Trophoblast cell (in vitro differentiated cells and primary cell): ENCODE results near the gene NBPF1.
A peak's percentile ranks its signal among the peaks of the same experiment; 100 is the strongest.
"Not testable (repeated sequence)": the region's sequence is repeated elsewhere in the genome, so short reads cannot be mapped to it uniquely, and the experiment has no call there.

ENCODE experiments used
- DNase-seq, 2 donors: peaks; one replicate each; pipeline ENCODE4 v3.0.0-alpha.2; 2016
- H2AFZ ChIP-seq: 2 replicates; pipeline ENCODE4 v1.6.1; 2013; ENCODE audit warnings: low read length, moderate library complexity, mild to moderate bottlenecking; ENCODE audit not compliant: insufficient read depth, poor library complexity
- H2AK5ac ChIP-seq: 2 replicates; pipeline ENCODE4 v1.6.1; 2013; ENCODE audit warnings: mild to moderate bottlenecking, low read length
- H2BK120ac ChIP-seq: 2 replicates; pipeline ENCODE4 v1.6.1; 2013; ENCODE audit warnings: low read length, mild to moderate bottlenecking, moderate library complexity; ENCODE audit not compliant: insufficient read depth, poor library complexity
- H2BK12ac ChIP-seq: 2 replicates; pipeline ENCODE4 v1.6.1; 2013; ENCODE audit warnings: mild to moderate bottlenecking, low read length, moderate library complexity
- H2BK5ac ChIP-seq: 2 replicates; pipeline ENCODE4 v1.6.1; 2013; ENCODE audit warnings: low read length, low read depth, moderate library complexity, mild to moderate bottlenecking; ENCODE audit not compliant: poor library complexity
- H3K14ac ChIP-seq: 2 replicates; pipeline ENCODE4 v1.6.1; 2013; ENCODE audit warnings: mild to moderate bottlenecking, low read length
- H3K18ac ChIP-seq: 2 replicates; pipeline ENCODE4 v1.6.1; 2013; ENCODE audit warnings: mild to moderate bottlenecking, low read length
- H3K23ac ChIP-seq: 2 replicates; pipeline ENCODE4 v1.6.1; 2013; ENCODE audit warnings: low read length
- H3K27ac ChIP-seq: 2 replicates; pipeline ENCODE4 v1.5.1; 2013; ENCODE audit warnings: low read depth, mild to moderate bottlenecking, inconsistent platforms, low read length, moderate library complexity
- H3K27me3 ChIP-seq: 2 replicates; pipeline ENCODE4 v1.6.1; 2013; ENCODE audit warnings: inconsistent platforms, mild to moderate bottlenecking, low read length, moderate library complexity; ENCODE audit not compliant: insufficient read depth
- H3K36me3 ChIP-seq, 2 experiments: 1 replicate in 1 of 2; 2 replicates in 1 of 2; pipeline ENCODE4 v1.6.1; 2013; ENCODE audit warnings: low read length in 2 of 2, mild to moderate bottlenecking in 2 of 2, moderate library complexity in 1 of 2; ENCODE audit not compliant: insufficient read depth in 2 of 2, control insufficient read depth in 1 of 2
- H3K4ac ChIP-seq: 2 replicates; pipeline ENCODE4 v1.6.1; 2013; ENCODE audit warnings: low read depth, mild to moderate bottlenecking, low read length, moderate library complexity
- H3K4me1 ChIP-seq, 2 experiments: 1 replicate in 1 of 2; 2 replicates in 1 of 2; pipeline ENCODE4 v1.6.1; 2013; ENCODE audit warnings: low read length in 2 of 2, mild to moderate bottlenecking in 2 of 2, moderate library complexity in 1 of 2; ENCODE audit not compliant: insufficient read depth in 2 of 2, control insufficient read depth in 1 of 2
- H3K4me2 ChIP-seq: 2 replicates; pipeline ENCODE4 v1.6.1; 2013; ENCODE audit warnings: inconsistent platforms, mild to moderate bottlenecking, low read length, moderate library complexity
- H3K4me3 ChIP-seq: 2 replicates; pipeline ENCODE4 v1.5.1; 2013; ENCODE audit warnings: mild to moderate bottlenecking, low read depth, low read length, inconsistent platforms
- H3K79me1 ChIP-seq: one replicate; pipeline ENCODE4 v1.6.1; 2013; ENCODE audit warnings: low read length
- H3K79me2 ChIP-seq: 2 replicates; pipeline ENCODE4 v1.6.1; 2013; ENCODE audit warnings: low read length, mild to moderate bottlenecking; ENCODE audit not compliant: control insufficient read depth, insufficient read depth, poor library complexity
- H3K9ac ChIP-seq: 2 replicates; pipeline ENCODE4 v1.6.1; 2013; ENCODE audit warnings: mild to moderate bottlenecking, low read length
- H3K9me3 ChIP-seq: 2 replicates; pipeline ENCODE4 v1.6.1; 2013; ENCODE audit warnings: low read depth, mild to moderate bottlenecking, control low read depth, inconsistent platforms, low read length; ENCODE audit not compliant: insufficient read depth
- H4K12ac ChIP-seq: 2 replicates; pipeline ENCODE4 v1.6.1; 2013; ENCODE audit warnings: low read depth, mild to moderate bottlenecking, low read length, moderate library complexity
- H4K8ac ChIP-seq: 2 replicates; pipeline ENCODE4 v1.6.1; 2013; ENCODE audit warnings: low read depth, mild to moderate bottlenecking, low read length, moderate library complexity
- H4K91ac ChIP-seq: one replicate; pipeline ENCODE4 v1.6.1; 2013; ENCODE audit warnings: low read depth, mild to moderate bottlenecking, low read length, moderate library complexity
- WGBS: extraction: QIAGEN DNeasy Blood & Tissue Kit; methylation state at CpG from one replicate; pipeline ENCODE4 v1.1.7; 2013; ENCODE audit warnings: missing lambda C conversion rate; ENCODE audit not compliant: insufficient read length, insufficient coverage; ENCODE audit errors: extremely low coverage; 5-methylcytosine and 5-hydroxymethylcytosine counted together

The NBPF1 gene

GRCh38 chr1:16519255-16519951 lies 94.0 kb downstream of the NBPF1 start:
- H3K27me3 ChIP-seq, result peaks cover 10% of the 10 kb centered on the region
- H2BK12ac ChIP-seq, H2BK120ac ChIP-seq, H2AFZ ChIP-seq, H3K23ac ChIP-seq, H3K9ac ChIP-seq, H3K36me3 ChIP-seq, H3K4me1 ChIP-seq, H3K9me3 ChIP-seq, H3K27ac ChIP-seq, H3K4me3 ChIP-seq, H2AK5ac ChIP-seq, H4K91ac ChIP-seq, H2BK5ac ChIP-seq, H3K4ac ChIP-seq, H3K79me2 ChIP-seq, H4K12ac ChIP-seq, H3K14ac ChIP-seq, H3K79me1 ChIP-seq, H4K8ac ChIP-seq, H3K4me2 ChIP-seq, H3K18ac ChIP-seq: not testable (repeated sequence)
- no CpG with 5 or more reads among the region's 6 CpGs for WGBS
- peak in 1 of 2 donors; percentile 70 for DNase-seq

- not testable (repeated sequence) for H3K4me1 ChIP-seq, H3K79me1 ChIP-seq, H2BK5ac ChIP-seq, H4K8ac ChIP-seq, DNase-seq, H3K4me3 ChIP-seq, H3K4me2 ChIP-seq, H3K9ac ChIP-seq, H3K36me3 ChIP-seq, H4K91ac ChIP-seq, H2AFZ ChIP-seq, H2AK5ac ChIP-seq, H4K12ac ChIP-seq, H3K27ac ChIP-seq, H3K9me3 ChIP-seq, H2BK120ac ChIP-seq, H3K14ac ChIP-seq, H2BK12ac ChIP-seq, H3K18ac ChIP-seq, H3K79me2 ChIP-seq, H3K4ac ChIP-seq, H3K23ac ChIP-seq
- H3K27me3 ChIP-seq, result peaks cover 10% of the 10 kb centered on the region
- WGBS, result no CpG with 5 or more reads among the region's 3 CpGs
Observed at GRCh38 chr1:16518913-16519254, 94.5 kb downstream of the NBPF1 start.

GRCh38 chr1:16516694-16517410 lies 96.5 kb downstream of the NBPF1 start:
- not testable (repeated sequence) for H3K79me2 ChIP-seq, H3K4ac ChIP-seq

DNA sequence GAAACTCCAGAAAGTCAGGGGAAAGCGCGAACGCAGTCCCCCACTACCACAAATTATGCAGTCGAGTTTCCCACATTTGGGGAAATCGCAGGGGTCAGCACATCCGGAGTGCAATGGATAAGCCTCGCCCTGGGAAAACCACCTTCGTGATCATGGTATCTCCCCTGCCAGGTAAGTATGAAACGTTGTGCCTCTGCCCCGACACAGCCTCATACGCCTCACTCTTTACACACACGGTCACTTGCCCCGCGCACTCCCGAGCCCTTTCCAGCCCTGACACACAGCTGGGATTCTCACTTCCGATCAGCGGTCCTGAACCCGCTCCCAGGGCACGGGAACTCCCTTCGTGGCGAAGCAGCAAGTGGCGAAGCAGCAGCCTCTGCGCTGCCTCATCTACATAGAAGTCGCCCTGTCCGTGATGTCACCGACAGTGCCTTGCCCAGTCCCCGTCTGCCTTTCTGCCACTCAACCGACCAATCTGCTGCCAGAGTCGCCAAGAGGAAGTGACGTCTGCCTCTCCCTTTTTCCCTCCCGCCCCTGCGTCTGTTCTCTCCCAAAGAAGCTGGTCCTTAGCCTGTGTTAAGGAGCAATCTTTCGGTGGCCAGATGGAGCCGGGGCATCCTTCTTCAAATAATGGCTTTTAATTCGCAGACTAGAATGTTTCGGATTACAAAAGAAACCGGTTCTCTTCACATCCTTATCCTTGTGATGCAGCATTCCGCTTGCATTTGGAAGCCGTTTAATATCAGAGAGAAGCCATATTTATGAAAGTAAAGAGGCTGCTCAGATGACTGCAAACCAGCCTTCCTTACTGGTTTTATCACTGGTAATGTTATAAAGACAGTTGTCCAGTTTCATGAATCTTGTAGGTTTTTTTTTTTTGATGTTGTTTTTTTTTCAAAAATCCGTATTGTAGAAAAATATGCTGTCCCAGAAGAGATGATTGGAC lies 99.0 kb downstream of the NBPF1 start, which contains the start of gene RNU1-1:
Gene RNU1-1 (minus strand): TSS at position 179 of the 949 bp plus-strand sequence.
- H2BK120ac ChIP-seq, result peak within 1 kb of the TSS; percentile 98
- not testable (repeated sequence) for H2BK12ac ChIP-seq, H3K27me3 ChIP-seq, H3K9me3 ChIP-seq, H3K4me3 ChIP-seq, H3K23ac ChIP-seq, H3K36me3 ChIP-seq, H3K4me1 ChIP-seq, H3K79me2 ChIP-seq, H3K18ac ChIP-seq, H3K79me1 ChIP-seq, H2AK5ac ChIP-seq
- H3K4me2 ChIP-seq, result peak within 1 kb of the TSS; percentile 55
- peak; percentile 66 to 67 for DNase-seq
- H3K9ac ChIP-seq, result peak within 1 kb of the TSS; percentile 76
- H2BK5ac ChIP-seq, result peak within 1 kb of the TSS; percentile 100
- peak within 1 kb of the TSS; percentile 97 for H4K91ac ChIP-seq
- H2AFZ ChIP-seq, result peak within 1 kb of the TSS; percentile 90
- peak within 1 kb of the TSS; percentile 89 for H3K14ac ChIP-seq
- H4K8ac ChIP-seq, result peak within 1 kb of the TSS; percentile 91
- peak within 1 kb of the TSS; percentile 84 for H3K27ac ChIP-seq
- H3K4ac ChIP-seq, result peak within 1 kb of the TSS; percentile 83
- WGBS, result no CpG with 5 or more reads among the region's 40 CpGs
- peak within 1 kb of the TSS; percentile 62 for H4K12ac ChIP-seq

More at GRCh38 chr1:16516694-16517410, 96.5 kb downstream of the NBPF1 start:
- not testable (repeated sequence) for H2BK12ac ChIP-seq, H2AFZ ChIP-seq, H3K23ac ChIP-seq, H3K4me3 ChIP-seq, DNase-seq, H3K9ac ChIP-seq, H3K9me3 ChIP-seq, H3K4me2 ChIP-seq, H3K14ac ChIP-seq, H3K27ac ChIP-seq, H3K36me3 ChIP-seq, H2BK120ac ChIP-seq, H3K79me1 ChIP-seq, H4K91ac ChIP-seq, H3K4me1 ChIP-seq, H4K8ac ChIP-seq, H3K18ac ChIP-seq, H2AK5ac ChIP-seq, H4K12ac ChIP-seq, H2BK5ac ChIP-seq
- WGBS, result no CpG with 5 or more reads among the region's 5 CpGs
- peaks cover 10% of the 10 kb centered on the region for H3K27me3 ChIP-seq
